Panc1 (cell line): Measurements from ENCODE around the gene ANKRD23.

Source experiments
- POLR2AphosphoS5 ChIP-seq: IDR thresholded peaks from 2 replicates; pipeline ENCODE4 v1.6.1; 2012; ENCODE audit warnings: mild to moderate bottlenecking, low read depth, low read length, moderate library complexity
- TF ChIP-seq, protein P1 (sequence below): fragments of 450-650 bp; IDR thresholded peaks from 2 replicates; pipeline ENCODE4 v1.5.1; 2017; ENCODE audit warnings: mild to moderate bottlenecking
- TF ChIP-seq, protein P2 (sequence below), 2 experiments: IDR thresholded peaks; 2 replicates each; pipeline ENCODE4 v1.6.1; 2011 to 2012; ENCODE audit warnings: low read depth in 2 of 2, control low read depth in 1 of 2, low read length in 1 of 2, mild to moderate bottlenecking in 1 of 2, moderate library complexity in 1 of 2; ENCODE audit not compliant: insufficient read depth in 1 of 2

DNA sequence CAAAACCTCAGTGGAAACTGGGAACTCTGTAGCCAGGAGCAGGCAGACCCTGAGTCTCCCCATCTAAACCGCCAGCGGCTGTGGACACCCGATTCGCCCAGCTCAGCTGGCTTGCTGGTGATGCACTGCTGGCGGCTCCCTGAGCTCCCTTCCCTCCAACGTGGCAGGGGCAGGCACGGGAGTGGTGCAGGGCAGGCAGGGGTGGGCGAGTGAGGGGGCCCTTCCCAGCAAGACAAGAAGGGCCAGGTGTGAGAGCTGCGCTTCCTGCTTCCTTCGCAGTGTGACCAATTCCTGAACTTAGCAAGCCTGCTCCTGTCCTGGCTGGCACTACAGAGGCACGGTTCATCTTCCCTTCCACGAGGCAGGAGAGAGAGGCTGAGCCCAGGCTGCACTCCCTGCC, 38.4 kb upstream of the ANKRD23 start:
- TF ChIP-seq POLR2AphosphoS5, result no peak
- TF ChIP-seq, protein P1, sequence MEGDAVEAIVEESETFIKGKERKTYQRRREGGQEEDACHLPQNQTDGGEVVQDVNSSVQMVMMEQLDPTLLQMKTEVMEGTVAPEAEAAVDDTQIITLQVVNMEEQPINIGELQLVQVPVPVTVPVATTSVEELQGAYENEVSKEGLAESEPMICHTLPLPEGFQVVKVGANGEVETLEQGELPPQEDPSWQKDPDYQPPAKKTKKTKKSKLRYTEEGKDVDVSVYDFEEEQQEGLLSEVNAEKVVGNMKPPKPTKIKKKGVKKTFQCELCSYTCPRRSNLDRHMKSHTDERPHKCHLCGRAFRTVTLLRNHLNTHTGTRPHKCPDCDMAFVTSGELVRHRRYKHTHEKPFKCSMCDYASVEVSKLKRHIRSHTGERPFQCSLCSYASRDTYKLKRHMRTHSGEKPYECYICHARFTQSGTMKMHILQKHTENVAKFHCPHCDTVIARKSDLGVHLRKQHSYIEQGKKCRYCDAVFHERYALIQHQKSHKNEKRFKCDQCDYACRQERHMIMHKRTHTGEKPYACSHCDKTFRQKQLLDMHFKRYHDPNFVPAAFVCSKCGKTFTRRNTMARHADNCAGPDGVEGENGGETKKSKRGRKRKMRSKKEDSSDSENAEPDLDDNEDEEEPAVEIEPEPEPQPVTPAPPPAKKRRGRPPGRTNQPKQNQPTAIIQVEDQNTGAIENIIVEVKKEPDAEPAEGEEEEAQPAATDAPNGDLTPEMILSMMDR, result no peak
- TF ChIP-seq, protein P2, sequence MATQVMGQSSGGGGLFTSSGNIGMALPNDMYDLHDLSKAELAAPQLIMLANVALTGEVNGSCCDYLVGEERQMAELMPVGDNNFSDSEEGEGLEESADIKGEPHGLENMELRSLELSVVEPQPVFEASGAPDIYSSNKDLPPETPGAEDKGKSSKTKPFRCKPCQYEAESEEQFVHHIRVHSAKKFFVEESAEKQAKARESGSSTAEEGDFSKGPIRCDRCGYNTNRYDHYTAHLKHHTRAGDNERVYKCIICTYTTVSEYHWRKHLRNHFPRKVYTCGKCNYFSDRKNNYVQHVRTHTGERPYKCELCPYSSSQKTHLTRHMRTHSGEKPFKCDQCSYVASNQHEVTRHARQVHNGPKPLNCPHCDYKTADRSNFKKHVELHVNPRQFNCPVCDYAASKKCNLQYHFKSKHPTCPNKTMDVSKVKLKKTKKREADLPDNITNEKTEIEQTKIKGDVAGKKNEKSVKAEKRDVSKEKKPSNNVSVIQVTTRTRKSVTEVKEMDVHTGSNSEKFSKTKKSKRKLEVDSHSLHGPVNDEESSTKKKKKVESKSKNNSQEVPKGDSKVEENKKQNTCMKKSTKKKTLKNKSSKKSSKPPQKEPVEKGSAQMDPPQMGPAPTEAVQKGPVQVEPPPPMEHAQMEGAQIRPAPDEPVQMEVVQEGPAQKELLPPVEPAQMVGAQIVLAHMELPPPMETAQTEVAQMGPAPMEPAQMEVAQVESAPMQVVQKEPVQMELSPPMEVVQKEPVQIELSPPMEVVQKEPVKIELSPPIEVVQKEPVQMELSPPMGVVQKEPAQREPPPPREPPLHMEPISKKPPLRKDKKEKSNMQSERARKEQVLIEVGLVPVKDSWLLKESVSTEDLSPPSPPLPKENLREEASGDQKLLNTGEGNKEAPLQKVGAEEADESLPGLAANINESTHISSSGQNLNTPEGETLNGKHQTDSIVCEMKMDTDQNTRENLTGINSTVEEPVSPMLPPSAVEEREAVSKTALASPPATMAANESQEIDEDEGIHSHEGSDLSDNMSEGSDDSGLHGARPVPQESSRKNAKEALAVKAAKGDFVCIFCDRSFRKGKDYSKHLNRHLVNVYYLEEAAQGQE (IDR thresholded peaks at IDR 0.05; ENCODE audit: insufficient read depth in 1 of 2, low read depth in 2 of 2, low read length in 1 of 2), result no peak
